HG03108 (cell line): Measurements from ENCODE around the gene CRIM1.

Source experiments
- ATAC-seq: cut with Tn5 transposase; IDR thresholded peaks from one replicate; pipeline ENCODE4 v1.9.1; 2021; ENCODE audit warnings: moderate library complexity; ENCODE audit not compliant: unreplicated experiment

CRIM1 gene

DNA sequence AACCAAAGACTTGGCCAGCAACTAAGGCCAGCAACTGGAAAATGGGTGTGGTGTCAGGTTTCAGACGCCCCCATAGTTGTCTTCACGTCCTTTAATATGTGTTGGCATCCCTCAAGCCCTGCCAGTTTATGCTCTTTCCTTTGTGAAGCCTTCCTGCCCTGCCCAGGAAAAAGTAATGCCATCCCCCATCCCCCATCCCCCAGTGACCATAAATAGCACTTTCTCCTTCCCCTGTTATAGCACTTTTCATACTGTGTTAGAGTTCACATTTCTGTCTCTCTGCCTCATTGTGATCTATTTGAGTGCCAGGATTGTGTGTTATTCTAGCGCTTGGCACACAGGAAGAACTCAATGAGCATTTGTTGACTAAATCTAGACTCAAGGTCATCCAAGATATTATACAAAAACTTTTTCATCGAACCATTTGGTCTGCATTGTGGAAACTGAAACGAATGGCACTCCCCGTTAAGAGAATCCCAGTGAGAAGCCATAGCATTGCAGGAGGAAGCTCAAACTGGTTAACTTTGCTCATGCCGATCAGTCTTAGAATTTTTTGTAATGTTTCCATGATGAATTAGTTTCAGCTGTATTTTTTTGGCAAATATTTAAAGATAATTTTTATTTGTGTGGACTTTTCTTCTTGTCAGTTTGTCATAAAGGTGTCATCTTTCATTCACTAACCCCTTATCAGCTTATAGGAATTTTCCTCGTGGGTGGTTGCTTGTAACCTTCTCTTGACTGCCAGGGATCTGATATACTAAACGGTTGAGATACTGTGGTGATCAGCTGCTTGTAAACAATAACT lies 15.7 kb downstream of the CRIM1 start:
- ATAC-seq: no peak

DNA sequence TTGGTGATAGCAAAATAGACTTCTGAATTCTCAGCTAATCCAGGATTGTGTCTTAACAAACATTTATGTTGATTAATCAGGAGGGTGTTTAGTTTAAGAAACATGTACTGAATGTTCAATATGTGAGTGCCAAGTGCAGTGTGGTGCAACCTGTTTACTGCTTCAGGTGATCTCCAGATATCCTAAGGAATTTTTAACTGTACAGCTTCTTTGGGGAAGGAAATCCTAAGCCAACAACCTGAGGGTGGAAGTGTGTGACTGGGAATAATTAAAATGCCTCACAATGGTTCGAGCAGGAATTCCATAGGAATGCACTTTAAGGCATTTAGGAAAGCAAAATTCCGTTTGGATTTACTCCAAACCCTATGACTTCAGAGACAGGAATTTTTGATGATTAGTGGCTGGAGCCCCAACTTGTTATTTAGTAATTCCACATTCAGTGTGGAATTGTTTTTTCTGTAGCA lies 16.4 kb downstream of the CRIM1 start:
- ATAC-seq: no peak

DNA sequence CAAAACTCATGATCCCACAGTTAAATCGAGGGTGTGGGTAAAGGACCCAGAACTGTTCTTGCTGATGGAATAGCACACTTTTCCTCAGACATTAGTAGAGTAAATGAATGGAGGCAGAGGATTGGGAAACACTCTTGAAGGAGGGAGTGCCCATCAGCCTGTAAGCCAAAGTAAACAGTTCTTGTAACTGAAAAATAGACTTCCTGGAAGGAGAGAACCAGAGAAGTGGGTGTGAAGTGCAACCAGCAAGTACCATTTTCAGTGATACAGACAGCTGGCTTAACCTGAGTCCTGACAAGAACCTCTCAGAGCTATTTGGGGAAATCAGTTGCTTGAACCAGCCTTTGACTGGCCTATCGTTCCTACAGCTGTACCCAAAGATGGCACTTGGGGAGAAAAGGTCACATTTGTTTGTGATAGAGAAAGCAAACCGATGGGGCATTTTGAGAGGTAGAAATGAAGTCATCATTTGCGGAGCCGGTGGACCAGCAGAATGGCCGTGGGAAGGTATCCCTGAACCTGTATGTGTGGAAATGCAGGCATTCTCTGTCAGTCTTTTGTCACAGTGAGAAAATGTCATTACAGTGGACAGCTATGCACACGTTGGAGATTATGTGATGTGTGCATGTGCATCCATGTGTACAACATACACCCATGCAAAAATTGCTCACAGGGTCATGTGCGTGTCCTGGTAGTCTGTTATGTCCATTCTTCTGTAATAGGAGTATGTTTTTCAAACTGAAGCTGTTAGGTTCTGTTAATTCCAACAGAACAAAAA lies 17.8 kb downstream of the CRIM1 start:
- no peak for ATAC-seq

DNA sequence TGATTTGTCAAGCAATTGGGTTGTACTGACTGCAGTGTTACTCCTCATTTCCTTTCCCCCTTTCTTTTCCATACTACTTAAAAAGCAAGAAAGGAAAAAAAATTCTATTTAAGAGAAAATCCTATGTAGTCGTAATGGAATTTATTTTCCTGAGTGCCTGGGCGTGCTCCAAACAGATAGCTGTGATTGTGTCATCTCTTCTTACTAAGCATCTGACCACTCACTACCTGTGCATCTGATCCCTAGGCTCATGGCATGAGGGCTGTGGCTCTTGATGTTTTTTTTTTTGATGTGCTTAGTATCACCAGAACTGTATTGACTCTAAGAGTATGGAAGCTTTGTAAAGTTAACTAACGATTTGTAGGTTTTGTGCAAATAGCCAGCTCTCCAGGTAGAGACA lies 19.0 kb downstream of the CRIM1 start:
- ATAC-seq: no peak

DNA sequence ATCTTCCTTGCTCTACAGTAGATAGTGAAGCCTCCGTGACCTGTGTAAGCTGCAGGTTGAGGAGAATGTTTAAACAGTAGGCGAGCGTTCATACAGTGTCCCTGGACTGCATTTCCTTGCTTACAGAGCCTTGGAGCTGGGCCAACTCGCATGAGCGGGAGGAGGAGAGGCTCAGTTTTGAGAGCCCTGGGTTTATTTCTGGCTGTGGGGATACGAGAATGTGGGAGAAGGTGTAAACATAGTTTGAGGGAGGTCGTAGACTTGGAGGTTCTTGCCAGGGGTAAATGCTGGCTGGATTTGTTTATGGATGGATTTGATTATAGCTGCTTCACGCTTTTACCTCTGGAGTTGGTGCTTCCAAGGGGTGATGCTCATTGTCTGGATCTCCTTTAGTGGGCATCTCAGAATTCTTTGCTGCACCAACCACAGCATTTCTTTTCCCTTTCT lies 20.8 kb downstream of the CRIM1 start:
- ATAC-seq: no peak

DNA sequence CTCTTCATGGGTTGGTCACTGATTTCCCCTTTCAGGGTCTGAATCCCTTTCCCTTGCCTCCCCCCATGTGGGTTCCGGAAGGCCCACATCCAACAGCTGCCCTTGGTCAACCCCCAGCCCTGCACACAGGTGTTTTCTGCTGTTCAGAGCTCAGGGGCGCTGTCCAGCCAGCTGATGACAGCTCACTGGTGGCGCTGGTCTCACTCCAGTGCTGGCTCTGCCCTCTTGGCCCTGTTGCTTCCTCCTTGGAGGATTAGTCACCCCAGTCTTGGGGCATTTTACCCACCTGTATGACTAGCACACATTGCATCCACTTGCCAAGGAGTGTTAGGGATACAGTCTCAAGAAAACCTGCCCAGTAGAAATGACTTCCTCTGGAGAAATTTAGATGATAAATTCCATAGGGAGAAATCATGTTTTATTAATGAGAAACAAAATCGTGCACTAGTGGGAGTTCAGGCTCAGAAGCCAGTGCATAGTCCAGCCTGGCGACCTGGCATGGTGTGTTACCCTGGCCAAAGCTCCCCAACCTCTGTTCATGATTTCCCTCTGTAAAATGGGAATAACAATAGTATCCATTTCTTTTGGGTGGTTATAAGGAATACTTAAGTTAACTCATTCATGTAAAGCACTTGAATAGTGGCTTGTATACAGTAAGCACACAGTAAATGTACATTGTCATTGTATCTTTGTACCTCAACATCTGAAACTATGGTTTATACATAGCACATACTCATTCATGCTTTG lies 21.6 kb downstream of the CRIM1 start:
- no peak for ATAC-seq

DNA sequence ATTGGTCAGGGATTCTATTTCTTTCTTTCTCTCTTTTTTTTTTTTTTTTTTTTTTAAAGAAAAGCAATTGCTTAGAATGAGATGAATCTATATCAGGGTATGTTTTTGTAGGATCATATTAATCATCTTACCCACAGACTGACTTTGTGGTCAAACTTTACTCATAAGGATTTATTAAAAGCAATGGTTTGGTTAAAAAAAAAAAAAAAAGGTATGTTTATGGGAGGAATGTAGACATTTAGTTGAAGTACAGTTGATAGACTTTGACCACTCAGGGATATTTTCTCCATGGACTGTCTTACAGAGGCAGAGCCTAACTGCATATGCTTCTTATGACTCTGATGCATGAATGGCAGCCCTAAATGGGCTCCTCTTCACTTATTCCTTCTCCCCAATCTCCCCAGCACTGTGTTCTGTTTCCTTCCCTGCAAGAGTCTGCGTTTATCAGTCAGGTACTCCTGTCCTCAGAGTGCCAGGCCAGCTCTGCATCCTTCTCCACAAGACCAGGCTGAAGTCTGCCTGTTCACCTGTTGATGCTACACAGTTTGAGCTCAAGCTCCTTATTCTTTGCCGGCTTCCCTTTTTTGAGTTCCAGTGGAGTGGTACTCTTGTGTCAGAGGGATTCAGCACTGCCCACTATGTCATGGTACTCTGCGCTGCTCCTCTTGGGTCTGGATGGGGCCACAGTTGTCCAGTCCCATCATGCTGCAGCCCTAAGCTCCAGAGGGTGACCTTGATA lies 24.3 kb downstream of the CRIM1 start:
- no peak for ATAC-seq

DNA sequence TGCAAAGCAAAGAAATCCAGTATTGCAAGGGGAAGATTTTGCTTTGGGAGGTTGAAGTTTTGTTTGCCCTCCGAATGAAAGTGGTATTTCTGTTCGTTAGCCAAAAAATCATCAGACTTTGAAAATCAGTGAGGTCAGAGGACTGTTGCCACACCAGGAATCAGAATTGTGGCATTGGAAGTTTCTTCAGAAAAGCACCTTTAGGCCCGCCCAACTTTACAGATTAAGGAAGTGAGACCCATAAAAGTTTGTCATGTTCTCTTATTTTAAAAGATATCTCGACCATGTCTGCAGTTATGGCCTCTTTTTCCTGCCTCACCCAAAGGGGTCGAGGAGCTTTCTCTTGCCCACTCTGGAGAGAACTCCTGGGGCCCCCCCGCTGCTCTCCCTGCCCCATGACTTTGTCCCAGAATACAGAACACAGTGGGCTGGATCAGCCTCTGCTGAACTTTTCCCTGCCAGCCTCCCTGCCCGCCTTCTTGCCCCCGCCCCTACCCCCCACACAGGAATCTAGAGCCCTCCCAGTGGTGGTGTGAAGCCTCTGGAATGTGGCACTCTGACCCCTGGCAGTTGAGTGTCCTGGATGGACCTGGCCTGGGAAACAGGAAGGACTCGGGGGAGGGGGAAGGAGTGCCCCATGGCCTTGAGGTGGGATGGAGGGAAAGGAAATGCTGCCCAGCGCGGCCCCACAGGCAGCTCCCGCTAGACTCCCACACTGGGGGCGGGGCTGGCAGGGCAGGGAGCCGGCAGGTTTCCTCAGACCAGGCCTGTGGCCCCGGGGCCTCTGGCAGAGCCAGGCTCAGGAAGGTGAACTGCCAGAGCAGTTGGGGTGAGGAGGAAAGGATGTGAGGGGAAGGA lies 25.3 kb downstream of the CRIM1 start:
- ATAC-seq: no peak

DNA sequence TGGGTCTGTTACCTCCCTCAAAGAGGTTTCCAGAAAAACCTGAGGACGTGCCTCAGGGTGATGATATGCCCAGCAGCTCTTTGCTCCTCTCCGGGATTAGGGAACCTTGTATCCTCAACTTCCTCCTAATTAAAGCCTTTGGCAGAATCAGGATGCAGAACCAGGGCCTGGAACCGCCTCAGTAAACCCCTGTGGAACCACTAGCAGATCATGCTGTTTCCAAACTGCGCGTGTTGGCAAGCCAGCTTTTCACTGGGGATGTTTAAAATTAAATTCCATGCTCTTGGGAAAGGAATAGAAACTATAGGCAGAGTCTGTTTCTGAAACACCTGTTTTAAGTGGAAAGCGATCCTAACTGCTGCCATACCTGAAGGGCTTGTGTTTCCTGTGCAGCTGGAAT lies 26.4 kb downstream of the CRIM1 start:
- ATAC-seq: no peak

DNA sequence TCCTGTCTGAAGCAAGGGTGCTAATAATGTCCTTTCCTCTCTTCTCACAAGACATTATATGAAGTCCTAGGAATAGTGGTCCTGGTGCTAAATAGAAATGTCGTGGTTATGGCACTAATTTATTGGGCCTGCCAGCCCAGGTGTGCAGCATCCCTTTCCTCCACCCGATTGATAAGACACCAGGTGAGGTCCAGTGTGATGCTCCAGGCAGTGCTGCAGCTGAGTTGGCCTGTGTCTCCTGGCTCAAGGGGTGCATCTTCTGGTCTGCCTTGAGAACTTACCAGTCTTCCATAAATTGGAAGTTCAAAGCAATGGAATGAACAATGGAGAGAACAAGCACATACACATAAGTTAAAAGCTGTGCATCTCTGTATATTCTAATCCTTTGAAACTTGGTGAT lies 26.9 kb downstream of the CRIM1 start:
- ATAC-seq: no peak

DNA sequence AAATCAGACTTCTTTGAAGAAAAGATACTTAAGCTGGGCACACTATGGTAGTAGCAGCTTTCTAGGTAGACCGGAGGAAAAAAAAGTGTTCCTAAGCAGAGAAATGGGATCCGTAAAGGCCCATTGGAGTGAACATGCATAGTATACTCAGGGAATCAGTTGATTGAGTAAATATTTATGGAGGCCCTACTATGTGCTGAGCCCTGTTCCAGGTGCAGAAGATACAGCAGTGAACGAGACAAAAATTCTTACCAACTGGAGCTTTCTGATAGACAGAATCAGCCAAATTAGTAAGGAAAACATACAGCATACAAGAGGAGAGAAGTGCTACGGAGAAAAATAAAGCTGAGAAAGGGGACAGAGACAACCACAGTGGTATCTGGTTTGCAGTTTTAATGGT lies 28.1 kb downstream of the CRIM1 start:
- no peak for ATAC-seq

DNA sequence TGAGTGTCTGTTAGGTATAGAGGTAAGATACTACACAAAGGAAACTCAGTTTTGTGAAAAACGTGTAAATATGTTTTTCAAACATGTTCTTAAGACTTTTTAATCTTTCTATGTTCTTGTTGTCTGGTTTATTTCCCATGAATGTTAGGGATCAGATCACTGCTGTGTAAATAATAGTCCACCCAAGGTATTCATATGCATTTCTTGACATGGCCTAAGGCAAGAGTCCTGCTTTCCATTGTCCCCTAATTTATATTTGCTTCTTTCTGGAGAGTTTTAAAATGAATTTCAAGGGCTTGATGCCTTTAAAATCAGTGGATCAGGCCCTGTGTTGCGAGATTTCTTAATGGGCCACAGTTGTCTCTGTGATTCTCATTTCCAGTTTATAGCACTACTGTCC lies 28.9 kb downstream of the CRIM1 start:
- no peak for ATAC-seq

DNA sequence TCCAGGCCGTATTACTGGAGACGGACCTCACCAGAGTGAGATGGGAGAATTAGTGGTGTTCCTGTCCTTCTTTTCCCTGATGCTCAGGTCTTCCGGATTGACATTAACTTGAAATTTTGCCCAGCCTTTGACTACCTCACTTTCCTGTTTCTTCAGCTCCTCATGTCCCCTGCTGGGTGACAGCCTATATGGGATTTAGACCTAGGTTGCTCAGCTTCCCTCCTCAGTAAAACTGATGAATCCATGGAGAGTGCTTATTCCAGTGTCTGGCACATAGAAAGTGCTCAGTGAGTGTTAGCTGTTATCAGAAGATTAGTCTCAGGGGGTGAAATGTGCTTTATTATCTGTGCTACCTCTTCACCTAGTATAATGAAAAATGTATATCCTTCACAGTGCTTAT lies 30.0 kb downstream of the CRIM1 start:
- no peak for ATAC-seq

DNA sequence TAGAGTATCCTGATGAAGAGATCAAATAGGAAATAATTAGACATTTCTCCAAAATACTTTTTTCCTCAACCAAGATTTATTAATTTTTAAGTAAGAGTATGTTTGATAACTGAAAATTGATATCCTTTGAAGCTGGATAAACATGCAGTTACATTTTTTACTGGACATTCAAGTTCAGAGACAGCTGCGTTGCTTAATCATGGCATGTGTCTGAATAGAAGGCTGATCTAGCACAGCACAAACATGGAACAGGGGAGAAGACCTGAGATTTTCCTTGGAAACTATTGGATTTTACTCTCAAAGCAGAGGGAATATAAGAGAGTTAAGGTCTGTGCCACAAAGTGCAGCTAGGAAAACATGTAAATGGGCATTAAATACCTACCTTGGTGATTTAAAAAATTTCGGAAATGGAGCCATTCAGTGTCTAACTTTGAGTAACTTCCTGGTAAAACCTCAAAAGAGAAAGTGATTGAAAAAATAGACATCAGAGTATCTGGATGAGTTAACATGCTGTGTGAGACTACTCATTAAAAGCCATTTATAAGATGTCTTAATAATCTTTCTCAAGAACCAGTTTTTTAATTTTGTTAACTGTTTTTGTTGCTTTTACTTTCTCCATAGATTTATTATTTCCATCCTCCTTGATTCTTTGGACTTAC lies 31.8 kb downstream of the CRIM1 start:
- peak; percentile 60 for ATAC-seq

DNA sequence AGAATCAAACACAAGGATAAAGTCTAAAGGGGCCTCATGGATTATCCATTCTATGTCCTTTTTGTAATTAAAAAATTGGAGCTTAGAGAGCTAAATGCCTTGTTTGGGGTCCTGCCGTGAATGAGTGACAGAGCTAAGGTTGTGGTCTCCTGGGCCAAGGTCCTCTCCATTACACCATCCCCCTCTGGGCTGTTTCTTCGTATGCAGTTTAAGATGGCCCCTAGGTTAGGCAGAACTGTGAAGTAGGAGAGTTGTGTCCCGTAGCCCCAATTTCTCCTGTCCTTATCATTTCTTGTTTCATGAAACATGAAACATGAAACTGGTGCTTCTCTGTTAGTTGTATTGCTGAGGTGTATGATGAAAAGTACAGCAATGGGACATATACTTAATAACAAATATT lies 32.9 kb downstream of the CRIM1 start:
- ATAC-seq: no peak

DNA sequence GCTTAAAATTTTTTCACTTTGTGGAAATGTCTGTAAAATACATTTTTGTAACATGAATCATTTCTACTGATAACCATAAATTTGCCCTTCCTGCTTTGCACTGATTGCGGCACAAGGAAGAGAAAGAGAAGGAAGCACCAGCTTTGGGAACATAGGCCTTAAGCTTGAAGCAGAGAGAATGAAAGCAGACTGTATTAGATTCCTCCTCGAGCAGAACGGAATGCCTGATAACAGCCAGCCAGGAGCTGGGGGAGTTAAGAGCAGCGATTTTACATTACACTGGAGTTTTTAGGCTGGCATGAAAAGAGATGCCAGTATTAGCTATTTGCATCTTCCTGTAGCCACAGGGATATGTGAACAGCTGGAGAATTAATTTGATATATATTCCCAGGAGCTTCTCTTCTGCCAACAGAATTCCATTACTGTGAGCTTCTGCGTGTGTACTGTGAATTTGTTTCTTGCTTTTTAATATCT lies 33.5 kb downstream of the CRIM1 start:
- no peak for ATAC-seq

DNA sequence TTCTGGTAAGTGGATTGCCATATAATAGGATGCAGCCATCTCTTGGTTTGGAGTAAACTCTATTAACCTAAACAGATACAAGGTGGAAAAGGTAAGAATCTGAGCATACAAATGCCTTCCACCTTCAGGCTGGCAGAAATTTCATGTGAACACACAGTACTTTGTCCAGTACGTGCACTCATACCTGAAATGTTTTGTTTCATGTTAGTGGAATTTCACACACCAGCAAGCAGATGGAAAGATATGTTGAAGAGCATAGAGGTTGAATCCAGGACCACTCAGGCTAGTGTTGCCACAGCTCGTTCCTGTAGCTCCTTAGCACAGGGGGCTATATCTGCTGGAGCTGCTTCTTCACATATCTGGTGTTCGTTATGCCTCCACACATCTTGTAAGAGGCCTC lies 34.0 kb downstream of the CRIM1 start:
- ATAC-seq: no peak

DNA sequence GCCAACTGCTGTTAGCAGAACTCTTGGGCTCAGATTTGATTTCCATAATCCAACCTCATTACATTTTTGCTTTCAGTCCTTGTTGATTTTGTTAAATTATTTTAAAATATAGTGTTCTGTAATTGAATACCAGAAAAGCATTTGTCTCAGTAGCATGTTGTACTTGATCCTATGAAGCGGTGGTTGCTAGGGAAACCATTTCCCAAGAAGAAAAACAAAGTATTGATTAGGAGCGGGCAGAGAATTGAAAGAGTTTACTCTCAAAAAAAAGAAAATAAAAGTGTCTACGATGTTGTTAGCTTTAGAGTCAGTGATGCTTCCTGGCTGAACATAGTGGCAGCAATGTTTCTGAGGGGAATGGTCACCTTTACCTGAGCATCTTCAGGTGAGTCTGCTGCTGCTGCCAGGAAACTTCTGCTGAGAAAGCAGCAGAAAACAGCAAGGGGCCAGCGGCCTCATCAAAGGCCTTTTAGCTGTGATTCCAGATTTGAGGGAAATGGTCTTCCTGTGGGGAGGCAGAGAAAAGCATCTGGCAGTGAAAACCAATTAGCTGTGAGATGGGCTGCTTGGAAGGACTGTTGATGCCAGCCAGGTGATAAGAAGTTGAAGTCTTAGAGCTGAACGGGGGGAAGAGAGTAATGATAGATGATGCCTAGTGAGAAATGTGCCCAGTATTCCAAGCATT lies 37.1 kb downstream of the CRIM1 start:
- ATAC-seq: no peak
